Endothelial cell of umbilical vein (primary cell): ENCODE measurements around the gene BMERB1.

Experiments
- EZH2 ChIP-seq: IDR thresholded peaks from 2 replicates; pipeline ENCODE4 v1.6.1; 2012; ENCODE audit warnings: borderline replicate concordance, low read depth, mild to moderate bottlenecking, moderate library complexity, low read length, inconsistent platforms; ENCODE audit not compliant: severe bottlenecking
- FOS ChIP-seq: IDR thresholded peaks from 2 replicates; pipeline ENCODE4 v1.6.1; 2011; ENCODE audit warnings: mild to moderate bottlenecking, low read length, moderate library complexity, borderline replicate concordance; ENCODE audit not compliant: insufficient read depth
- GATA2 ChIP-seq: IDR thresholded peaks from 2 replicates; pipeline ENCODE4 v1.7.0; 2011; ENCODE audit warnings: low read depth, mild to moderate bottlenecking, moderate library complexity, mixed read lengths, low read length; ENCODE audit not compliant: insufficient read length, insufficient read depth
- JUN ChIP-seq: IDR thresholded peaks from 2 replicates; pipeline ENCODE4 v1.6.1; 2011; ENCODE audit warnings: borderline replicate concordance, low read depth; ENCODE audit not compliant: insufficient read length, insufficient read depth
- MYC ChIP-seq: IDR thresholded peaks from one replicate; pipeline ENCODE4 v1.6.1; 2011; ENCODE audit warnings: mild to moderate bottlenecking, low read depth, low read length
- POLR2A ChIP-seq: IDR thresholded peaks from 2 replicates; pipeline ENCODE4 v1.6.1; 2012; ENCODE audit warnings: low read depth, mild to moderate bottlenecking, control low read depth, low read length
- POLR2AphosphoS5 ChIP-seq: IDR thresholded peaks from 2 replicates; pipeline ENCODE4 v1.6.1; 2012; ENCODE audit warnings: low read depth, mild to moderate bottlenecking, control low read depth, low read length, moderate library complexity; ENCODE audit not compliant: insufficient read depth
- TF ChIP-seq, protein P1 (sequence below), 2 donors: IDR thresholded peaks; 1 replicate in 1 of 2; 2 replicates in 1 of 2; pipeline ENCODE4 v1.5.1; 2011; ENCODE audit warnings: low read length in 2 of 2, mild to moderate bottlenecking in 2 of 2, moderate library complexity in 2 of 2, control low read depth in 1 of 2, inconsistent platforms in 1 of 2, low read depth in 1 of 2; ENCODE audit not compliant: insufficient read depth in 1 of 2; ENCODE audit errors: extremely low read depth in 1 of 2
- TF ChIP-seq, protein P2 (sequence below): IDR thresholded peaks from 2 replicates; pipeline ENCODE4 v1.6.1; 2011; ENCODE audit not compliant: insufficient read depth, insufficient read length

DNA sequence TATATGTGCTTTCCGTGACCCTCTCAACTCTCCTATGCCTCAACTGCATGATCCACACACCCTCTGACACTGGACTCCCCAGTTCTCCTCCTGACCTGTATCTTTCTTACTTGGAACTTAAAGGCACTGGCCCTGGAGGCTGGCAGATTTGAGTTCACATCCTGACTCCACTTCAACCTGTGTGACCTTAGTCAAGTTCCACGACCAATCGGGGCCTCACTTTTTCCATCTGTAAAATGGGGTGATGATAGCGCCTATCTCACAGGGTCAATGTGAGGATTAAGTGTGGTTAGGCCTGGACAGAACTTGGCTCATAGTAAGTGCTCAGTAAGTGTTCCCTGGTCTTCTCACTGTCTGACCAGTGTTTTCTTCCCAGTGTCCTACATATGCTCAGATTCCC is 183.5 kb downstream of the BMERB1 start:
- TF ChIP-seq, protein P1, sequence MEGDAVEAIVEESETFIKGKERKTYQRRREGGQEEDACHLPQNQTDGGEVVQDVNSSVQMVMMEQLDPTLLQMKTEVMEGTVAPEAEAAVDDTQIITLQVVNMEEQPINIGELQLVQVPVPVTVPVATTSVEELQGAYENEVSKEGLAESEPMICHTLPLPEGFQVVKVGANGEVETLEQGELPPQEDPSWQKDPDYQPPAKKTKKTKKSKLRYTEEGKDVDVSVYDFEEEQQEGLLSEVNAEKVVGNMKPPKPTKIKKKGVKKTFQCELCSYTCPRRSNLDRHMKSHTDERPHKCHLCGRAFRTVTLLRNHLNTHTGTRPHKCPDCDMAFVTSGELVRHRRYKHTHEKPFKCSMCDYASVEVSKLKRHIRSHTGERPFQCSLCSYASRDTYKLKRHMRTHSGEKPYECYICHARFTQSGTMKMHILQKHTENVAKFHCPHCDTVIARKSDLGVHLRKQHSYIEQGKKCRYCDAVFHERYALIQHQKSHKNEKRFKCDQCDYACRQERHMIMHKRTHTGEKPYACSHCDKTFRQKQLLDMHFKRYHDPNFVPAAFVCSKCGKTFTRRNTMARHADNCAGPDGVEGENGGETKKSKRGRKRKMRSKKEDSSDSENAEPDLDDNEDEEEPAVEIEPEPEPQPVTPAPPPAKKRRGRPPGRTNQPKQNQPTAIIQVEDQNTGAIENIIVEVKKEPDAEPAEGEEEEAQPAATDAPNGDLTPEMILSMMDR (IDR thresholded peaks at IDR 0.05; ENCODE audit: extremely low read depth in 1 of 2, insufficient read depth in 1 of 2, low read depth in 1 of 2, low read length in 2 of 2), result no peak
- TF ChIP-seq POLR2AphosphoS5, result no peak
- TF ChIP-seq EZH2, result no peak
- TF ChIP-seq, protein P2, sequence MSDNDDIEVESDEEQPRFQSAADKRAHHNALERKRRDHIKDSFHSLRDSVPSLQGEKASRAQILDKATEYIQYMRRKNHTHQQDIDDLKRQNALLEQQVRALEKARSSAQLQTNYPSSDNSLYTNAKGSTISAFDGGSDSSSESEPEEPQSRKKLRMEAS, result no peak
- no peak for TF ChIP-seq POLR2A
- no peak for TF ChIP-seq JUN
- no peak for TF ChIP-seq FOS
- TF ChIP-seq MYC, result no peak
- no peak for TF ChIP-seq GATA2
